GM23338 (cell line): ENCODE data around the gene DMD. TPM values are rescaled to one million over a fixed set of nuclear protein-coding genes. Genes with fewer than 3 reads are reported as not detected.

Source experiments
- ATAC-seq: fragments of 200-7000 bp; cut with Tn5 transposase; 3 replicates; pipeline ENCODE4 v1.9.1; 2020
- DNase-seq: peaks from one replicate; pipeline ENCODE4 v3.0.0-alpha.2; 2015; ENCODE audit warnings: low spot score
- H2AFZ ChIP-seq: fragments of 200-600 bp; sonication (generic); 2 replicates; pipeline ENCODE4 v1.8.0; 2016; ENCODE audit warnings: antibody characterized with exemption, mild to moderate bottlenecking, moderate library complexity
- H3F3A ChIP-seq: fragments of 200-600 bp; sonication (generic); replicated peaks from 2 replicates; pipeline ENCODE4 v1.8.0; 2017; ENCODE audit warnings: antibody characterized with exemption, mixed run types, low read depth
- H3K27ac ChIP-seq: fragments of 200-600 bp; sonication (generic); 2 replicates; pipeline ENCODE4 v1.6.1; 2016; ENCODE audit warnings: low read depth
- H3K27me3 ChIP-seq: fragments of 200-600 bp; sonication (generic); 2 replicates; pipeline ENCODE4 v1.8.0; 2016; ENCODE audit warnings: mild to moderate bottlenecking, mixed run types, moderate library complexity; ENCODE audit not compliant: insufficient read depth
- H3K36me3 ChIP-seq: fragments of 200-600 bp; sonication (generic); 2 replicates; pipeline ENCODE4 v1.8.0; 2016; ENCODE audit warnings: mild to moderate bottlenecking; ENCODE audit not compliant: insufficient read depth
- H3K4me1 ChIP-seq: fragments of 200-600 bp; sonication (generic); 2 replicates; pipeline ENCODE4 v1.8.0; 2016; ENCODE audit warnings: mild to moderate bottlenecking, moderate library complexity; ENCODE audit not compliant: insufficient read depth
- H3K4me2 ChIP-seq: fragments of 200-600 bp; sonication (generic); 2 replicates; pipeline ENCODE4 v1.7.1; 2017; ENCODE audit warnings: mixed run types
- H3K4me3 ChIP-seq: fragments of 200-600 bp; sonication (generic); 2 replicates; pipeline ENCODE4 v1.6.1; 2016; ENCODE audit warnings: mixed run types
- H3K79me2 ChIP-seq: fragments of 200-600 bp; sonication (generic); replicated peaks from 2 replicates; pipeline ENCODE4 v1.8.0; 2017; ENCODE audit warnings: mild to moderate bottlenecking; ENCODE audit not compliant: insufficient read depth
- H3K9me2 ChIP-seq: fragments of 200-600 bp; sonication (generic); 2 replicates; pipeline ENCODE4 v1.8.0; 2017; ENCODE audit not compliant: insufficient read depth
- H4K20me1 ChIP-seq: fragments of 200-600 bp; sonication (generic); replicated peaks from 2 replicates; pipeline ENCODE4 v1.8.0; 2017; ENCODE audit warnings: mild to moderate bottlenecking; ENCODE audit not compliant: insufficient read depth
- H3K27ac Mint-ChIP-seq: 2 replicates; pipeline ENCODE4 v1.8.0; 2020; ENCODE audit warnings: inconsistent platforms, mild to moderate bottlenecking, moderate library complexity, mixed read lengths
- H3K27me3 Mint-ChIP-seq: 3 replicates; pipeline ENCODE4 v1.8.0; 2022; ENCODE audit warnings: low read depth, mild to moderate bottlenecking, moderate library complexity, mixed read lengths, inconsistent platforms; ENCODE audit not compliant: insufficient read depth, poor library complexity
- H3K36me3 Mint-ChIP-seq: 3 replicates; pipeline ENCODE4 v1.8.0; 2021; ENCODE audit warnings: low read depth, mild to moderate bottlenecking, inconsistent platforms, moderate library complexity, mixed read lengths
- H3K4me1 Mint-ChIP-seq: 3 replicates; pipeline ENCODE4 v1.8.0; 2020; ENCODE audit warnings: mild to moderate bottlenecking, inconsistent platforms, mixed read lengths
- H3K4me3 Mint-ChIP-seq: 3 replicates; pipeline ENCODE4 v1.8.0; 2021; ENCODE audit warnings: moderate library complexity, mild to moderate bottlenecking, inconsistent platforms, mixed read lengths
- H3K9me3 Mint-ChIP-seq: 3 replicates; pipeline ENCODE4 v1.8.0; 2020; ENCODE audit warnings: moderate library complexity, mild to moderate bottlenecking, inconsistent platforms, mixed read lengths
- CREB1 ChIP-seq: fragments of 250-450 bp; sonication (Bioruptor Pico); IDR thresholded peaks from 2 replicates; pipeline ENCODE4 v1.5.0; 2020; ENCODE audit warnings: low read depth, mild to moderate bottlenecking, moderate library complexity
- EZH2 ChIP-seq: fragments of 200-600 bp; sonication (generic); IDR thresholded peaks from one replicate; pipeline ENCODE4 v1.8.0; 2017; ENCODE audit warnings: antibody characterized with exemption, mild to moderate bottlenecking, low read depth; ENCODE audit not compliant: unreplicated experiment
- EZH2phosphoT487 ChIP-seq: fragments of 200-600 bp; sonication (generic); IDR thresholded peaks from one replicate; pipeline ENCODE4 v1.8.1; 2018; ENCODE audit warnings: antibody characterized with exemption; ENCODE audit not compliant: unreplicated experiment
- JUNB ChIP-seq: IDR thresholded peaks from one replicate; pipeline ENCODE4 v1.6.1; 2016; ENCODE audit warnings: antibody characterized with exemption; ENCODE audit not compliant: unreplicated experiment
- NANOG ChIP-seq: IDR thresholded peaks from 2 replicates; pipeline ENCODE4 v1.6.1; 2016; ENCODE audit warnings: antibody characterized with exemption, borderline replicate concordance
- POLR2AphosphoS5 ChIP-seq: IDR thresholded peaks from 2 replicates; pipeline ENCODE4 v1.6.1; 2016; ENCODE audit warnings: antibody characterized with exemption, low read depth
- REST ChIP-seq: IDR thresholded peaks from one replicate; pipeline ENCODE4 v1.6.1; 2018; ENCODE audit warnings: antibody characterized with exemption; ENCODE audit not compliant: unreplicated experiment
- ZNF114 ChIP-seq: fragments of 250-450 bp; sonication (Bioruptor Pico); IDR thresholded peaks from 2 replicates; pipeline ENCODE4 v1.5.0; 2020; ENCODE audit warnings: mild to moderate bottlenecking, moderate library complexity
- ZNF331 ChIP-seq: fragments of 250-450 bp; sonication (Bioruptor Pico); IDR thresholded peaks from 2 replicates; pipeline ENCODE4 v1.5.0; 2020; ENCODE audit warnings: low read depth, mild to moderate bottlenecking, moderate library complexity
- ZNF462 ChIP-seq: fragments of 250-450 bp; sonication (Bioruptor Pico); IDR thresholded peaks from 2 replicates; pipeline ENCODE4 v1.5.0; 2020; ENCODE audit warnings: mild to moderate bottlenecking, moderate library complexity
- polyA plus RNA-seq: library from polyadenylated mRNA; unstranded; fragments of >200 nt; fragmentation: Nextera tagmentation; extraction: Ambion mirVana; gene quantifications from 2 replicates; pipeline ENCODE4 v1.2.1, GENCODE V29; 2016
- total RNA-seq: library from RNA; depleted of rRNA; stranded (reverse); fragments of >200 nt; shearing (Covaris generic); gene quantifications from 2 replicates; pipeline ENCODE4 v1.2.3, GENCODE V29; 2014
- TF ChIP-seq, protein P1 (sequence below), 2 experiments: fragments of 200-600 bp in 1 of 2; sonication (generic) in 1 of 2; conservative IDR thresholded peaks; 2 replicates each; pipeline versions ENCODE4 v1.5.1 to v1.6.1; 2016 to 2017; ENCODE audit warnings: antibody characterized with exemption in 2 of 2, low read depth in 2 of 2, mild to moderate bottlenecking in 2 of 2, moderate library complexity in 1 of 2

DMD gene
- total and polyA plus RNA-seq, 2 experiments from 2014 or later, result 4.5 to 7.6 TPM

DNA sequence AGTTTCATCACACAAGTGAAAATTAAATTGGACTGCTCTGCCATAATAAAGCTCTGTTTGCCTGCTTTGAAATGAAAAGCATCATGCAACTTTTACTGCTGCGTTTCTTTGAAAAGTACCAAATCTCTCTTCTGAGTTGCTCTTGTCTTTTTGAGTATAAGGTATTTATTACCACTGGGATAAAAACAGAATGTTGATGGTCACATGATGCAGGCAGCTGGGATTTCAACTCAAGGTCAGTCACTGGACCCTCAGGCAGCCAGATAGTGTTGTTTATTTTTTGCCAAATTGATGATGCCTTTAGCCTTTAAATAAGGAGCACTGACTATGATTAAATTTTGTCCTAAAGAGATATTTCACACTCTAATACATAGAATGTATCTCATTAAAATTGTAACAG, 32.7 kb downstream of the DMD start:
- H4K20me1 ChIP-seq, result no peaks in the 10 kb centered on the region
- H3K4me1 ChIP-seq, result no peaks in the 10 kb centered on the region
- no peak for DNase-seq
- no peak for TF ChIP-seq ZNF114 (CRISPR knock-in tag)
- TF ChIP-seq ZNF331, result no peak
- no peak for TF ChIP-seq NANOG
- TF ChIP-seq EZH2, result no peak
- TF ChIP-seq, protein P1, sequence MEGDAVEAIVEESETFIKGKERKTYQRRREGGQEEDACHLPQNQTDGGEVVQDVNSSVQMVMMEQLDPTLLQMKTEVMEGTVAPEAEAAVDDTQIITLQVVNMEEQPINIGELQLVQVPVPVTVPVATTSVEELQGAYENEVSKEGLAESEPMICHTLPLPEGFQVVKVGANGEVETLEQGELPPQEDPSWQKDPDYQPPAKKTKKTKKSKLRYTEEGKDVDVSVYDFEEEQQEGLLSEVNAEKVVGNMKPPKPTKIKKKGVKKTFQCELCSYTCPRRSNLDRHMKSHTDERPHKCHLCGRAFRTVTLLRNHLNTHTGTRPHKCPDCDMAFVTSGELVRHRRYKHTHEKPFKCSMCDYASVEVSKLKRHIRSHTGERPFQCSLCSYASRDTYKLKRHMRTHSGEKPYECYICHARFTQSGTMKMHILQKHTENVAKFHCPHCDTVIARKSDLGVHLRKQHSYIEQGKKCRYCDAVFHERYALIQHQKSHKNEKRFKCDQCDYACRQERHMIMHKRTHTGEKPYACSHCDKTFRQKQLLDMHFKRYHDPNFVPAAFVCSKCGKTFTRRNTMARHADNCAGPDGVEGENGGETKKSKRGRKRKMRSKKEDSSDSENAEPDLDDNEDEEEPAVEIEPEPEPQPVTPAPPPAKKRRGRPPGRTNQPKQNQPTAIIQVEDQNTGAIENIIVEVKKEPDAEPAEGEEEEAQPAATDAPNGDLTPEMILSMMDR (conservative IDR thresholded peaks at IDR 0.05; ENCODE audit: low read depth in 2 of 2), result no peak
- TF ChIP-seq POLR2AphosphoS5, result no peak
- TF ChIP-seq JUNB, result no peak
- TF ChIP-seq CREB1 (CRISPR knock-in tag), result no peak
- TF ChIP-seq ZNF462 (CRISPR knock-in tag), result no peak
- no peak for TF ChIP-seq REST
- TF ChIP-seq EZH2phosphoT487, result no peak
- H3K27me3 ChIP-seq, result no peaks in the 10 kb centered on the region
- Mint-ChIP-seq H3K9me3 (no peaks in the 10 kb centered on the region), H3K27ac (no peak overlapping the region), H3K4me1 (peaks cover 5% of the 10 kb centered on the region), H3K4me3 (no peak overlapping the region), H3K36me3 (no peaks in the 10 kb centered on the region), H3K27me3 (no peaks in the 10 kb centered on the region)
- H3K4me2 ChIP-seq, result no peak overlapping the region
- H3K4me3 ChIP-seq, result no peak overlapping the region
- ATAC-seq, result no peak
- H3K79me2 ChIP-seq, result no peaks in the 10 kb centered on the region
- H3K36me3 ChIP-seq, result no peaks in the 10 kb centered on the region
- H3K9me2 ChIP-seq, result no peaks in the 10 kb centered on the region
- no peak overlapping the region for H2AFZ ChIP-seq
- no peak overlapping the region for H3K27ac ChIP-seq
- H3F3A ChIP-seq, result no peaks in the 10 kb centered on the region
